HepG2 (cell line): ENCODE results near the gene B4GALT5. TPM values are rescaled to one million over a fixed set of nuclear protein-coding genes. Genes with fewer than 3 reads are reported as not detected.

Experiments used
- AHR ChIP-seq: IDR thresholded peaks from 2 replicates; pipeline ENCODE4 v1.6.1; 2018; ENCODE audit warnings: missing genetic modification reagents, missing compliant biosample characterization
- DNMT3B ChIP-seq: conservative IDR thresholded peaks from 2 replicates; pipeline ENCODE4 v1.6.1; 2016; ENCODE audit warnings: missing biosample characterization, control low read depth
- FOSL2 ChIP-seq: sonication (generic); formaldehyde crosslinking; IDR thresholded peaks from 2 replicates; pipeline ENCODE4 v1.4.0; 2020; ENCODE audit warnings: missing genetic modification reagents
- HNRNPH1 ChIP-seq: fragments of 200-400 bp; formaldehyde crosslinking; optimal IDR thresholded peaks from 2 replicates; pipeline ENCODE3; 2017; ENCODE audit warnings: mild to moderate bottlenecking, low read depth, low read length
- HNRNPL ChIP-seq: fragments of 200-400 bp; formaldehyde crosslinking; IDR thresholded peaks from 2 replicates; pipeline ENCODE4 v1.6.1; 2017; ENCODE audit warnings: mild to moderate bottlenecking, low read depth, low read length
- JARID2 ChIP-seq: sonication (generic); formaldehyde crosslinking; IDR thresholded peaks from 2 replicates; pipeline ENCODE4 v1.8.1; 2023; ENCODE audit warnings: missing genetic modification reagents, inconsistent platforms; ENCODE audit not compliant: insufficient replicate concordance
- MAFG ChIP-seq: sonication (generic); formaldehyde crosslinking; IDR thresholded peaks from 2 replicates; pipeline ENCODE4 v1.5.1; 2020; ENCODE audit warnings: mild to moderate bottlenecking, missing genetic modification reagents
- NR2F6 ChIP-seq, 2 experiments: IDR thresholded peaks; 2 replicates each; pipeline ENCODE4 v1.6.1; 2016; ENCODE audit warnings: antibody characterized with exemption in 1 of 2, mild to moderate bottlenecking in 1 of 2
- SP2 ChIP-seq: sonication (generic); formaldehyde crosslinking; IDR thresholded peaks from 2 replicates; pipeline ENCODE4 v1.5.1; 2020; ENCODE audit warnings: mild to moderate bottlenecking, missing genetic modification reagents
- TEAD3 ChIP-seq: optimal IDR thresholded peaks from 2 replicates; pipeline ENCODE3; 2016; ENCODE audit warnings: borderline replicate concordance
- THAP7 ChIP-seq: sonication (generic); formaldehyde crosslinking; IDR thresholded peaks from 2 replicates; pipeline ENCODE4 v1.8.1; 2023; ENCODE audit warnings: mild to moderate bottlenecking, missing genetic modification reagents
- ZNF101 ChIP-seq: sonication (generic); formaldehyde crosslinking; IDR thresholded peaks from 2 replicates; pipeline ENCODE4 v1.4.0; 2020; ENCODE audit warnings: mild to moderate bottlenecking, low read depth, missing genetic modification reagents, borderline replicate concordance
- ZNF143 ChIP-seq: sonication (generic); formaldehyde crosslinking; IDR thresholded peaks from 2 replicates; pipeline ENCODE4 v1.4.0; 2020; ENCODE audit warnings: missing genetic modification reagents
- ZNF557 ChIP-seq: sonication (generic); formaldehyde crosslinking; IDR thresholded peaks from 2 replicates; pipeline ENCODE4 v1.4.0; 2020; ENCODE audit warnings: missing genetic modification reagents
- ZNF788 ChIP-seq: sonication (generic); formaldehyde crosslinking; IDR thresholded peaks from 2 replicates; pipeline ENCODE4 v1.5.0; 2020; ENCODE audit warnings: mild to moderate bottlenecking, missing genetic modification reagents, borderline replicate concordance
- ZNF83 ChIP-seq: sonication (generic); formaldehyde crosslinking; IDR thresholded peaks from 2 replicates; pipeline ENCODE4 v1.4.0; 2020; ENCODE audit warnings: missing genetic modification reagents, mild to moderate bottlenecking, borderline replicate concordance
- ZNF891 ChIP-seq: sonication (generic); formaldehyde crosslinking; IDR thresholded peaks from 2 replicates; pipeline ENCODE4 v1.5.0; 2020; ENCODE audit warnings: mild to moderate bottlenecking, missing genetic modification reagents
- ZSCAN20 ChIP-seq: sonication (generic); formaldehyde crosslinking; IDR thresholded peaks from 2 replicates; pipeline ENCODE4 v1.4.0; 2020; ENCODE audit warnings: missing genetic modification reagents, mild to moderate bottlenecking, borderline replicate concordance
- polyA plus RNA-seq, 8 experiments: library from polyadenylated mRNA; depleted of rRNA in 3 of 8; stranded (reverse) in 7 of 8; unstranded in 1 of 8; fragments of >200 nt; fragmentation: Illumina TruSeq in 4 of 8; extraction: Trizol in 4 of 8; gene quantifications; 2 replicates each; pipeline versions ENCODE4 v1.2.1 to v1.2.3, GENCODE V29; 2011 to 2016; ENCODE audit warnings: low read depth in 4 of 8, missing spikeins in 1 of 8, mixed read lengths in 1 of 8; ENCODE audit not compliant: insufficient read depth in 1 of 8
- total RNA-seq, 5 experiments: library from RNA; depleted of rRNA; stranded (reverse); fragments of >200 nt; fragmentation: Illumina TruSeq; extraction: Trizol; gene quantifications; 2 replicates each; pipeline ENCODE4 v1.2.3, GENCODE V29; 2016; ENCODE audit warnings: low read depth in 1 of 5
- TF ChIP-seq, protein P1 (sequence below): sonication (generic); formaldehyde crosslinking; IDR thresholded peaks from 2 replicates; pipeline ENCODE4 v1.5.1; 2020; ENCODE audit warnings: missing genetic modification reagents, mild to moderate bottlenecking, borderline replicate concordance
- TF ChIP-seq, protein P2 (sequence below): IDR thresholded peaks from 2 replicates; pipeline ENCODE4 v1.6.1; 2016; ENCODE audit warnings: control low read depth
- TF ChIP-seq, protein P3 (sequence below): sonication (generic); formaldehyde crosslinking; IDR thresholded peaks from 2 replicates; pipeline ENCODE4 v1.5.0; 2020; ENCODE audit warnings: mild to moderate bottlenecking, missing genetic modification reagents, borderline replicate concordance

B4GALT5 gene
- total and polyA plus RNA-seq, 2 of the 13 experiments (the other 11 are each of a cell fraction or from before 2014, with no cell fraction given): 27.3 to 30.9 TPM

- TF ChIP-seq, protein P1, sequence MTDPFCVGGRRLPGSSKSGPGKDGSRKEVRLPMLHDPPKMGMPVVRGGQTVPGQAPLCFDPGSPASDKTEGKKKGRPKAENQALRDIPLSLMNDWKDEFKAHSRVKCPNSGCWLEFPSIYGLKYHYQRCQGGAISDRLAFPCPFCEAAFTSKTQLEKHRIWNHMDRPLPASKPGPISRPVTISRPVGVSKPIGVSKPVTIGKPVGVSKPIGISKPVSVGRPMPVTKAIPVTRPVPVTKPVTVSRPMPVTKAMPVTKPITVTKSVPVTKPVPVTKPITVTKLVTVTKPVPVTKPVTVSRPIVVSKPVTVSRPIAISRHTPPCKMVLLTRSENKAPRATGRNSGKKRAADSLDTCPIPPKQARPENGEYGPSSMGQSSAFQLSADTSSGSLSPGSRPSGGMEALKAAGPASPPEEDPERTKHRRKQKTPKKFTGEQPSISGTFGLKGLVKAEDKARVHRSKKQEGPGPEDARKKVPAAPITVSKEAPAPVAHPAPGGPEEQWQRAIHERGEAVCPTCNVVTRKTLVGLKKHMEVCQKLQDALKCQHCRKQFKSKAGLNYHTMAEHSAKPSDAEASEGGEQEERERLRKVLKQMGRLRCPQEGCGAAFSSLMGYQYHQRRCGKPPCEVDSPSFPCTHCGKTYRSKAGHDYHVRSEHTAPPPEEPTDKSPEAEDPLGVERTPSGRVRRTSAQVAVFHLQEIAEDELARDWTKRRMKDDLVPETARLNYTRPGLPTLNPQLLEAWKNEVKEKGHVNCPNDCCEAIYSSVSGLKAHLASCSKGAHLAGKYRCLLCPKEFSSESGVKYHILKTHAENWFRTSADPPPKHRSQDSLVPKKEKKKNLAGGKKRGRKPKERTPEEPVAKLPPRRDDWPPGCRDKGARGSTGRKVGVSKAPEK (CRISPR knock-in tag): peak; percentile 67; the same call in 1 of the 2 replicates
- TF ChIP-seq, protein P2, sequence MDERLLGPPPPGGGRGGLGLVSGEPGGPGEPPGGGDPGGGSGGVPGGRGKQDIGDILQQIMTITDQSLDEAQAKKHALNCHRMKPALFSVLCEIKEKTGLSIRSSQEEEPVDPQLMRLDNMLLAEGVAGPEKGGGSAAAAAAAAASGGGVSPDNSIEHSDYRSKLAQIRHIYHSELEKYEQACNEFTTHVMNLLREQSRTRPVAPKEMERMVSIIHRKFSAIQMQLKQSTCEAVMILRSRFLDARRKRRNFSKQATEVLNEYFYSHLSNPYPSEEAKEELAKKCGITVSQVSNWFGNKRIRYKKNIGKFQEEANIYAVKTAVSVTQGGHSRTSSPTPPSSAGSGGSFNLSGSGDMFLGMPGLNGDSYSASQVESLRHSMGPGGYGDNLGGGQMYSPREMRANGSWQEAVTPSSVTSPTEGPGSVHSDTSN (CRISPR knock-in tag): no peak; the same call in 1 of the 2 replicates
- TF ChIP-seq ZSCAN20: no peak; the same call in 1 of the 2 replicates
- peak; percentile 91 for TF ChIP-seq NR2F6 (IDR thresholded peaks at IDR 0.05)
- TF ChIP-seq NR2F6 (CRISPR knock-in tag; IDR thresholded peaks at IDR 0.05): peak; percentile 84
- TF ChIP-seq DNMT3B (CRISPR knock-in tag): 0 out of 2 replicates have a peak, but pooled peaks have one; percentile 31
- no peak for TF ChIP-seq ZNF83
- TF ChIP-seq JARID2: peak; percentile 86
- TF ChIP-seq, protein P3, sequence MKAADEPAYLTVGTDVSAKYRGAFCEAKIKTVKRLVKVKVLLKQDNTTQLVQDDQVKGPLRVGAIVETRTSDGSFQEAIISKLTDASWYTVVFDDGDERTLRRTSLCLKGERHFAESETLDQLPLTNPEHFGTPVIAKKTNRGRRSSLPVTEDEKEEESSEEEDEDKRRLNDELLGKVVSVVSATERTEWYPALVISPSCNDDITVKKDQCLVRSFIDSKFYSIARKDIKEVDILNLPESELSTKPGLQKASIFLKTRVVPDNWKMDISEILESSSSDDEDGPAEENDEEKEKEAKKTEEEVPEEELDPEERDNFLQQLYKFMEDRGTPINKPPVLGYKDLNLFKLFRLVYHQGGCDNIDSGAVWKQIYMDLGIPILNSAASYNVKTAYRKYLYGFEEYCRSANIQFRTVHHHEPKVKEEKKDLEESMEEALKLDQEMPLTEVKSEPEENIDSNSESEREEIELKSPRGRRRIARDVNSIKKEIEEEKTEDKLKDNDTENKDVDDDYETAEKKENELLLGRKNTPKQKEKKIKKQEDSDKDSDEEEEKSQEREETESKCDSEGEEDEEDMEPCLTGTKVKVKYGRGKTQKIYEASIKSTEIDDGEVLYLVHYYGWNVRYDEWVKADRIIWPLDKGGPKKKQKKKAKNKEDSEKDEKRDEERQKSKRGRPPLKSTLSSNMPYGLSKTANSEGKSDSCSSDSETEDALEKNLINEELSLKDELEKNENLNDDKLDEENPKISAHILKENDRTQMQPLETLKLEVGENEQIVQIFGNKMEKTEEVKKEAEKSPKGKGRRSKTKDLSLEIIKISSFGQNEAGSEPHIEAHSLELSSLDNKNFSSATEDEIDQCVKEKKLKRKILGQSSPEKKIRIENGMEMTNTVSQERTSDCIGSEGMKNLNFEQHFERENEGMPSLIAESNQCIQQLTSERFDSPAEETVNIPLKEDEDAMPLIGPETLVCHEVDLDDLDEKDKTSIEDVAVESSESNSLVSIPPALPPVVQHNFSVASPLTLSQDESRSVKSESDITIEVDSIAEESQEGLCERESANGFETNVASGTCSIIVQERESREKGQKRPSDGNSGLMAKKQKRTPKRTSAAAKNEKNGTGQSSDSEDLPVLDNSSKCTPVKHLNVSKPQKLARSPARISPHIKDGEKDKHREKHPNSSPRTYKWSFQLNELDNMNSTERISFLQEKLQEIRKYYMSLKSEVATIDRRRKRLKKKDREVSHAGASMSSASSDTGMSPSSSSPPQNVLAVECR (CRISPR knock-in tag): peak; percentile 86
- TF ChIP-seq HNRNPH1: no peak
- TF ChIP-seq THAP7 (CRISPR knock-in tag): peak; percentile 98
- TF ChIP-seq ZNF788 (CRISPR knock-in tag): peak; percentile 98
- TF ChIP-seq ZNF891 (CRISPR knock-in tag): peak; percentile 93
- TF ChIP-seq HNRNPL: 0 out of 2 replicates have a peak, but pooled peaks have one; percentile 23
- TF ChIP-seq ZNF101 (CRISPR knock-in tag): no peak; the same call in 1 of the 2 replicates
- peak; percentile 24; the same call in 1 of the 2 replicates for TF ChIP-seq ZNF143 (CRISPR knock-in tag)
- TF ChIP-seq AHR: peak; percentile 46; the same call in 1 of the 2 replicates
- no peak for TF ChIP-seq MAFG (CRISPR knock-in tag)
- TF ChIP-seq ZNF557 (CRISPR knock-in tag): 0 out of 2 replicates have a peak, but pooled peaks have one; percentile 64
- TF ChIP-seq FOSL2 (CRISPR knock-in tag): peak; percentile 97
- peak; percentile 84 for TF ChIP-seq TEAD3
- no peak for TF ChIP-seq SP2 (CRISPR knock-in tag)
Observed at GRCh38 chr20:49583669-49584417, 129.8 kb downstream of the B4GALT5 start (continued).
